GM23338 (cell line): ENCODE results near the gene PTPRR. TPM values are rescaled to one million over a fixed set of nuclear protein-coding genes. Genes with fewer than 3 reads are reported as not detected.
A peak's percentile ranks its signal among the peaks of the same experiment; 100 is the strongest.

Source experiments
- ATAC-seq: fragments of 200-7000 bp; cut with Tn5 transposase; 3 replicates; pipeline ENCODE4 v1.9.1; 2020
- DNase-seq: peaks from one replicate; pipeline ENCODE4 v3.0.0-alpha.2; 2015; ENCODE audit warnings: low spot score
- H2AFZ ChIP-seq: fragments of 200-600 bp; sonication (generic); 2 replicates; pipeline ENCODE4 v1.8.0; 2016; ENCODE audit warnings: antibody characterized with exemption, mild to moderate bottlenecking, moderate library complexity
- H3F3A ChIP-seq: fragments of 200-600 bp; sonication (generic); replicated peaks from 2 replicates; pipeline ENCODE4 v1.8.0; 2017; ENCODE audit warnings: antibody characterized with exemption, mixed run types, low read depth
- H3K27ac ChIP-seq: fragments of 200-600 bp; sonication (generic); 2 replicates; pipeline ENCODE4 v1.6.1; 2016; ENCODE audit warnings: low read depth
- H3K27me3 ChIP-seq: fragments of 200-600 bp; sonication (generic); 2 replicates; pipeline ENCODE4 v1.8.0; 2016; ENCODE audit warnings: mild to moderate bottlenecking, mixed run types, moderate library complexity; ENCODE audit not compliant: insufficient read depth
- H3K36me3 ChIP-seq: fragments of 200-600 bp; sonication (generic); 2 replicates; pipeline ENCODE4 v1.8.0; 2016; ENCODE audit warnings: mild to moderate bottlenecking; ENCODE audit not compliant: insufficient read depth
- H3K4me1 ChIP-seq: fragments of 200-600 bp; sonication (generic); 2 replicates; pipeline ENCODE4 v1.8.0; 2016; ENCODE audit warnings: mild to moderate bottlenecking, moderate library complexity; ENCODE audit not compliant: insufficient read depth
- H3K4me2 ChIP-seq: fragments of 200-600 bp; sonication (generic); 2 replicates; pipeline ENCODE4 v1.7.1; 2017; ENCODE audit warnings: mixed run types
- H3K4me3 ChIP-seq: fragments of 200-600 bp; sonication (generic); 2 replicates; pipeline ENCODE4 v1.6.1; 2016; ENCODE audit warnings: mixed run types
- H3K79me2 ChIP-seq: fragments of 200-600 bp; sonication (generic); replicated peaks from 2 replicates; pipeline ENCODE4 v1.8.0; 2017; ENCODE audit warnings: mild to moderate bottlenecking; ENCODE audit not compliant: insufficient read depth
- H3K9me2 ChIP-seq: fragments of 200-600 bp; sonication (generic); 2 replicates; pipeline ENCODE4 v1.8.0; 2017; ENCODE audit not compliant: insufficient read depth
- H4K20me1 ChIP-seq: fragments of 200-600 bp; sonication (generic); replicated peaks from 2 replicates; pipeline ENCODE4 v1.8.0; 2017; ENCODE audit warnings: mild to moderate bottlenecking; ENCODE audit not compliant: insufficient read depth
- H3K27ac Mint-ChIP-seq: 2 replicates; pipeline ENCODE4 v1.8.0; 2020; ENCODE audit warnings: inconsistent platforms, mild to moderate bottlenecking, moderate library complexity, mixed read lengths
- H3K27me3 Mint-ChIP-seq: 3 replicates; pipeline ENCODE4 v1.8.0; 2022; ENCODE audit warnings: low read depth, mild to moderate bottlenecking, moderate library complexity, mixed read lengths, inconsistent platforms; ENCODE audit not compliant: insufficient read depth, poor library complexity
- H3K36me3 Mint-ChIP-seq: 3 replicates; pipeline ENCODE4 v1.8.0; 2021; ENCODE audit warnings: low read depth, mild to moderate bottlenecking, inconsistent platforms, moderate library complexity, mixed read lengths
- H3K4me1 Mint-ChIP-seq: 3 replicates; pipeline ENCODE4 v1.8.0; 2020; ENCODE audit warnings: mild to moderate bottlenecking, inconsistent platforms, mixed read lengths
- H3K4me3 Mint-ChIP-seq: 3 replicates; pipeline ENCODE4 v1.8.0; 2021; ENCODE audit warnings: moderate library complexity, mild to moderate bottlenecking, inconsistent platforms, mixed read lengths
- H3K9me3 Mint-ChIP-seq: 3 replicates; pipeline ENCODE4 v1.8.0; 2020; ENCODE audit warnings: moderate library complexity, mild to moderate bottlenecking, inconsistent platforms, mixed read lengths
- CTCF ChIP-seq, 2 experiments: fragments of 200-600 bp in 1 of 2; sonication (generic) in 1 of 2; conservative IDR thresholded peaks; 2 replicates each; pipeline versions ENCODE4 v1.5.1 to v1.6.1; 2016 to 2017; ENCODE audit warnings: antibody characterized with exemption in 2 of 2, low read depth in 2 of 2, mild to moderate bottlenecking in 2 of 2, moderate library complexity in 1 of 2
- ETS1 ChIP-seq: IDR thresholded peaks from 2 replicates; pipeline ENCODE4 v1.6.1; 2016; ENCODE audit warnings: antibody characterized with exemption
- JUNB ChIP-seq: IDR thresholded peaks from one replicate; pipeline ENCODE4 v1.6.1; 2016; ENCODE audit warnings: antibody characterized with exemption; ENCODE audit not compliant: unreplicated experiment
- NANOG ChIP-seq: IDR thresholded peaks from 2 replicates; pipeline ENCODE4 v1.6.1; 2016; ENCODE audit warnings: antibody characterized with exemption, borderline replicate concordance
- REST ChIP-seq: IDR thresholded peaks from one replicate; pipeline ENCODE4 v1.6.1; 2018; ENCODE audit warnings: antibody characterized with exemption; ENCODE audit not compliant: unreplicated experiment
- STAT1 ChIP-seq: IDR thresholded peaks from one replicate; pipeline ENCODE4 v1.6.1; 2016; ENCODE audit warnings: antibody characterized with exemption; ENCODE audit not compliant: unreplicated experiment
- ZNF462 ChIP-seq: fragments of 250-450 bp; sonication (Bioruptor Pico); IDR thresholded peaks from 2 replicates; pipeline ENCODE4 v1.5.0; 2020; ENCODE audit warnings: mild to moderate bottlenecking, moderate library complexity
- polyA plus RNA-seq: library from polyadenylated mRNA; unstranded; fragments of >200 nt; fragmentation: Nextera tagmentation; extraction: Ambion mirVana; gene quantifications from 2 replicates; pipeline ENCODE4 v1.2.1, GENCODE V29; 2016
- total RNA-seq: library from RNA; depleted of rRNA; stranded (reverse); fragments of >200 nt; shearing (Covaris generic); gene quantifications from 2 replicates; pipeline ENCODE4 v1.2.3, GENCODE V29; 2014

PTPRR gene
- total and polyA plus RNA-seq, 2 experiments from 2014 or later: 0.26 to 0.76 TPM

GRCh38 chr12:70823182-70823976 lies 97.2 kb downstream of the PTPRR start (continued):
- TF ChIP-seq ZNF462 (CRISPR knock-in tag) (no peak), REST (no peak)

GRCh38 chr12:70822412-70822811 lies 98.1 kb downstream of the PTPRR start:
- no peaks in the 10 kb centered on the region for H3K79me2 ChIP-seq
- no peak for ATAC-seq
- Mint-ChIP-seq H3K9me3 (peaks cover 5% of the 10 kb centered on the region; the same call in 1 of the 3 replicates), H3K27ac (no peak overlapping the region), H3K4me1 (peaks cover 5% of the 10 kb centered on the region), H3K27me3 (no peaks in the 10 kb centered on the region), H3K36me3 (peaks cover 6% of the 10 kb centered on the region; the same call in 1 of the 3 replicates), H3K4me3 (no peak overlapping the region)
- no peaks in the 10 kb centered on the region for H3K27me3 ChIP-seq
- 0 out of 2 replicates have a peak, but pooled peaks cover 2% of the 10 kb centered on the region for H3K9me2 ChIP-seq
- no peak overlapping the region for H3K4me3 ChIP-seq
- H3K36me3 ChIP-seq: no peaks in the 10 kb centered on the region
- peak overlapping the region; percentile 90 for H2AFZ ChIP-seq
- H3F3A ChIP-seq: no peaks in the 10 kb centered on the region
- H3K27ac ChIP-seq: no peak overlapping the region
- no peaks in the 10 kb centered on the region for H4K20me1 ChIP-seq
- no peak overlapping the region for H3K4me2 ChIP-seq
- no peak for DNase-seq
- TF ChIP-seq CTCF (conservative IDR thresholded peaks at IDR 0.05; ENCODE audit: low read depth in 2 of 2) (no peak), NANOG (no peak), ETS1 (no peak), STAT1 (no peak), JUNB (no peak)
- no peaks in the 10 kb centered on the region for H3K4me1 ChIP-seq
